Liver (tissue), 3 donors: ENCODE data around the gene MECP2.

Source experiments
- ATF3 ChIP-seq: IDR thresholded peaks from 2 replicates; pipeline ENCODE4 v1.6.1; 2016; ENCODE audit warnings: antibody characterized with exemption
- FOXA1 ChIP-seq: IDR thresholded peaks from 2 replicates; pipeline ENCODE4 v1.6.1; 2016; ENCODE audit warnings: antibody characterized with exemption
- GABPA ChIP-seq, 2 donors: IDR thresholded peaks in 1 of 2; conservative IDR thresholded peaks in 1 of 2; 2 replicates each; pipeline ENCODE4 v1.6.1; 2016; ENCODE audit warnings: antibody characterized with exemption in 2 of 2, mild to moderate bottlenecking in 1 of 2, moderate library complexity in 1 of 2
- RAD21 ChIP-seq, 2 donors: IDR thresholded peaks; 2 replicates each; pipeline ENCODE4 v1.6.1; 2016; ENCODE audit warnings: antibody characterized with exemption in 2 of 2, mild to moderate bottlenecking in 2 of 2
- RXRA ChIP-seq, 2 donors: IDR thresholded peaks; 2 replicates each; pipeline ENCODE4 v1.6.1; 2017 to 2018; ENCODE audit warnings: antibody characterized with exemption in 2 of 2, mild to moderate bottlenecking in 1 of 2
- SP1 ChIP-seq: IDR thresholded peaks from 2 replicates; pipeline ENCODE4 v1.6.1; 2018; ENCODE audit warnings: antibody characterized with exemption, mild to moderate bottlenecking
- TAF1 ChIP-seq: conservative IDR thresholded peaks from 2 replicates; pipeline ENCODE4 v1.6.1; 2016; ENCODE audit warnings: antibody characterized with exemption, mild to moderate bottlenecking
- YY1 ChIP-seq: IDR thresholded peaks from 2 replicates; pipeline ENCODE4 v1.6.1; 2016; ENCODE audit warnings: antibody characterized with exemption, mild to moderate bottlenecking
- TF ChIP-seq, protein P1 (sequence below): fragments of 150-350 bp; IDR thresholded peaks from 2 replicates; pipeline ENCODE4 v1.5.1; 2017; ENCODE audit warnings: improper control_type of control experiment, low read depth, low read length; ENCODE audit not compliant: missing input control
- TF ChIP-seq, protein P2 (sequence below): IDR thresholded peaks from 2 replicates; pipeline ENCODE4 v1.6.1; 2016; ENCODE audit warnings: antibody characterized with exemption, mild to moderate bottlenecking
- donor health status: healthy.
- donor health status: healthy.

DNA sequence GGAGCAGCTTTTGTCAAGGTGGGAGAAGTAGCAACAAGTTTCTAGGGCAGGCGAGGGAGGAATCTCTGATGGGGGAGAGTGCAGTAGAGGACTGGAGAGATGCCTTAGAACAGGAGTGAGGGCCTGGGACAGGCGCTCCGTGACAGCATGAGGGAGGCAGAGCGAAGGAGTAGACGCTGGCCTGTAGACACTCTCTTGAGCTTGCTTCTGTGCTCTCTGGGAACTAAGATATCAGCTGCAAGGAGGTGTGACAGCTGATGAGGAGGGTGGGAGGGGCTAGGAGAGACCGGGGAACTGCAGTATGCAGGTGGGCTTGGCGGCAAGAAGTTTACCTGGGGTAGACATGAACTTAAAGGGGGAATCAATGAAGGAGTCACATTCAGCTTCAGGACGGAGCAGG lies 35.7 kb downstream of the MECP2 start:
- TF ChIP-seq, protein P1, sequence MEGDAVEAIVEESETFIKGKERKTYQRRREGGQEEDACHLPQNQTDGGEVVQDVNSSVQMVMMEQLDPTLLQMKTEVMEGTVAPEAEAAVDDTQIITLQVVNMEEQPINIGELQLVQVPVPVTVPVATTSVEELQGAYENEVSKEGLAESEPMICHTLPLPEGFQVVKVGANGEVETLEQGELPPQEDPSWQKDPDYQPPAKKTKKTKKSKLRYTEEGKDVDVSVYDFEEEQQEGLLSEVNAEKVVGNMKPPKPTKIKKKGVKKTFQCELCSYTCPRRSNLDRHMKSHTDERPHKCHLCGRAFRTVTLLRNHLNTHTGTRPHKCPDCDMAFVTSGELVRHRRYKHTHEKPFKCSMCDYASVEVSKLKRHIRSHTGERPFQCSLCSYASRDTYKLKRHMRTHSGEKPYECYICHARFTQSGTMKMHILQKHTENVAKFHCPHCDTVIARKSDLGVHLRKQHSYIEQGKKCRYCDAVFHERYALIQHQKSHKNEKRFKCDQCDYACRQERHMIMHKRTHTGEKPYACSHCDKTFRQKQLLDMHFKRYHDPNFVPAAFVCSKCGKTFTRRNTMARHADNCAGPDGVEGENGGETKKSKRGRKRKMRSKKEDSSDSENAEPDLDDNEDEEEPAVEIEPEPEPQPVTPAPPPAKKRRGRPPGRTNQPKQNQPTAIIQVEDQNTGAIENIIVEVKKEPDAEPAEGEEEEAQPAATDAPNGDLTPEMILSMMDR, result no peak
- TF ChIP-seq SP1 (no peak), RXRA (IDR thresholded peaks at IDR 0.05) (no peak), YY1 (no peak), RAD21 (IDR thresholded peaks at IDR 0.05) (no peak), GABPA (IDR thresholded peaks at IDR 0.05 in 1 of 2, conservative IDR thresholded peaks at IDR 0.05 in 1 of 2) (no peak), FOXA1 (no peak), ATF3 (no peak), TAF1 (no peak)
- TF ChIP-seq, protein P2, sequence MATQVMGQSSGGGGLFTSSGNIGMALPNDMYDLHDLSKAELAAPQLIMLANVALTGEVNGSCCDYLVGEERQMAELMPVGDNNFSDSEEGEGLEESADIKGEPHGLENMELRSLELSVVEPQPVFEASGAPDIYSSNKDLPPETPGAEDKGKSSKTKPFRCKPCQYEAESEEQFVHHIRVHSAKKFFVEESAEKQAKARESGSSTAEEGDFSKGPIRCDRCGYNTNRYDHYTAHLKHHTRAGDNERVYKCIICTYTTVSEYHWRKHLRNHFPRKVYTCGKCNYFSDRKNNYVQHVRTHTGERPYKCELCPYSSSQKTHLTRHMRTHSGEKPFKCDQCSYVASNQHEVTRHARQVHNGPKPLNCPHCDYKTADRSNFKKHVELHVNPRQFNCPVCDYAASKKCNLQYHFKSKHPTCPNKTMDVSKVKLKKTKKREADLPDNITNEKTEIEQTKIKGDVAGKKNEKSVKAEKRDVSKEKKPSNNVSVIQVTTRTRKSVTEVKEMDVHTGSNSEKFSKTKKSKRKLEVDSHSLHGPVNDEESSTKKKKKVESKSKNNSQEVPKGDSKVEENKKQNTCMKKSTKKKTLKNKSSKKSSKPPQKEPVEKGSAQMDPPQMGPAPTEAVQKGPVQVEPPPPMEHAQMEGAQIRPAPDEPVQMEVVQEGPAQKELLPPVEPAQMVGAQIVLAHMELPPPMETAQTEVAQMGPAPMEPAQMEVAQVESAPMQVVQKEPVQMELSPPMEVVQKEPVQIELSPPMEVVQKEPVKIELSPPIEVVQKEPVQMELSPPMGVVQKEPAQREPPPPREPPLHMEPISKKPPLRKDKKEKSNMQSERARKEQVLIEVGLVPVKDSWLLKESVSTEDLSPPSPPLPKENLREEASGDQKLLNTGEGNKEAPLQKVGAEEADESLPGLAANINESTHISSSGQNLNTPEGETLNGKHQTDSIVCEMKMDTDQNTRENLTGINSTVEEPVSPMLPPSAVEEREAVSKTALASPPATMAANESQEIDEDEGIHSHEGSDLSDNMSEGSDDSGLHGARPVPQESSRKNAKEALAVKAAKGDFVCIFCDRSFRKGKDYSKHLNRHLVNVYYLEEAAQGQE, result no peak
